Measurements from ENCODE around the gene CDK5.

CDK5 gene

DNA sequence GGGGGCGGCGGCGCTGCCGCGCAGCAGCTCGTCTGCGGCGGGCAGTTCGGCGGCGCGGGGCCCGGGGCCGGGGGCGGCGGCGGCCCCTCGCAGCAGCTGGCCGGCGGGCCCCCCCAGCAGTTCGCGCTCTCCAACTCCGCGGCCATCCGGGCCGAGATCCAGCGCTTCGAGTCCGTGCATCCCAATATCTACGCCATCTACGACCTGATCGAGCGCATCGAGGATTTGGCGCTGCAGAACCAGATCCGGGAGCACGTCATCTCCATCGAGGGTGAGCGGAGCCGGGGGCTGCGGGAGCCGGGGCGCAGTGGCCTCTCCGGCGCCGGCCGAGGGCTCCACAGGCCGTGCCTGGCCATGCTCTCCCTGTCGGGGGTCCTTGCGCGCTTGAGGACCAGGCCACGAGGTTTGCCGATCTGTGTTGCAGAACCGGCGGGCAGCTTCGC is 29.1 kb upstream of the CDK5 start:
- DNase-seq: peak; percentile 44

DNA sequence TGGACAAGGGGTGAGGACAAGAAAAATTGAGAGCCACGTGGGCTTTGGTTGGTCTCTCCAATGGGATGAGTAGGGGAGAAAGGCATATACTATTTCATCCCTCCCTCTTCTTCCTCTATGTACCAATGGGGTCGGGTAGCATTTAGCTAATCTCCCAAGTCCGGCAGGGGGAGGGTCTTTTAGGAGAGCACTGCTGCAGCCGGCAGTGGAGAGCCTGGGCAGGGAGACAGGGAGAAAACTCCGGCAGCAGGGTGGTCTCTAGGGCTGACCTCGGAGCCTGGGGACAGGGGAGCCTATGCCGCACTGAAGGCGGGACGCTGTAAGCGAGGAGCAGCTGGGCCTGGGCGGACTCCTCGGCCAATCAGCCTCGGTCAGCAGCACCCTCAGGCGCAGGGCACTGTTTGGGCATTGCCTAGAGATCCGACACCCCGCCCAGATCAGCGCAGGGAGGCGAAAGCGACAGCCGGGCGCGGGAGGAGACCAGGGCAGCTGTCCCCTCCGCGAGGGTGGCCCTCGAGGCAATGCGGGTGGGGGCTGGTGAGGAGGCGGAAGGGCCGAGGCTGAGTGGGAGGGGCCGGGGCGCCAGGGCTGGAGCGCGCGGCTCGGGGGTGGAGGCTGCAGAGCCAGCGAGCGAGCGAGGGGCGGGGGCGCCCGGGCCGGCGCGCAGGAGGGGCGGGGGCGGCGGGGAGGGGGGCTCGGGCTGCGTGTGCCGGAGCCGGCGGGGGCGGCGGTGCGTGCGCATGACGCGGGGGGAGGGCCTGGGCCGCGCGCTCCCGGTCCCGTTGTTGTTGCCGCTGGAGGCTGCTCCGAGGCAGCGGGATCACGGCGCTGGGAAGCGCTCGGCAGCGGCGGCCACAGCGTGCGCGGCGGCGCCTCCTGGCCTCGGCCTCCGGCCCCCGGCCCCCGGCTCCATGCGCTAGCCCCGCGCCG is 28.3 kb upstream of the CDK5 start, which contains the start of gene AGAP3:
Gene AGAP3 (plus strand): TSS at position 785 of the 930 bp plus-strand sequence. CDS start 267 bp downstream, outside the sequence.
- peak; percentile 72 for DNase-seq

DNA sequence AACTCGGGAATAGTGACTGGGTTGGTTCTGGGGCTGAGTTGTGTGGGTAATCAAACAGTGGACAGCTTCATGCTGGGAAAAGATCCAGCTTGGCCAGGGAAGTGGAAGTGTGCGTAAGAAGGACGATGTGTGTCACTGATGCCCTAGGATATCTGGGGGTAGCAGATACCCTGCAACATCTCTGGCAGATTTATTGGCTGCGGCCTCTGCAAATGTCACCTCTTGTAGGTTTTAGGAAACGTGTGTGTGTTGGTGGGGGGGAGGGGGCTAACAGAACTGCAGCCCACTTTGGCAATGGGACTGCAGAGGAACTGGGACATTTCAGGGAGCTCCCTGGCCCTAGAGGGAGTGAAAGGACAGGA is 27.6 kb upstream of the CDK5 start:
- DNase-seq: no peak

DNA sequence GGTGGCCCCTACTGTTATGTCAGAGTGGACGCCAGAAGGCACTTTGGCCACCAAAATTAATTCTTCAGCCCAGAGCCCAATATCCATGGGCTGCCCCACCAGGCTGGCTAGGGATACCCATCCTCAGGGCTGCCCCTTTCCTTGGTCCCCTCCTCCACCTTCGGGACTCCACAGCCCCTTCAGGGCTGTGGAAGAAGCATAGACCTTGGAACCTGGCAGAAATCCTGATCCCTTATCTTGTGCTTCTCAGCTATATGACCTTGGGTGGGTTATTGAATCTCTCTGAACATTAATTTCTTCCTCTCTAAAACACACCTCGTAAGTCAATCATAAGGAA is 26.1 kb upstream of the CDK5 start:
- DNase-seq: no peak

GRCh38 chr7:151083071-151083823 is 25.6 kb upstream of the CDK5 start, which contains the start of gene TMUB1:
Gene TMUB1 (minus strand): TSS chr7:151083493. CDS start chr7:151082563, 930 bp downstream.
- DNase-seq: peak; percentile 50

DNA sequence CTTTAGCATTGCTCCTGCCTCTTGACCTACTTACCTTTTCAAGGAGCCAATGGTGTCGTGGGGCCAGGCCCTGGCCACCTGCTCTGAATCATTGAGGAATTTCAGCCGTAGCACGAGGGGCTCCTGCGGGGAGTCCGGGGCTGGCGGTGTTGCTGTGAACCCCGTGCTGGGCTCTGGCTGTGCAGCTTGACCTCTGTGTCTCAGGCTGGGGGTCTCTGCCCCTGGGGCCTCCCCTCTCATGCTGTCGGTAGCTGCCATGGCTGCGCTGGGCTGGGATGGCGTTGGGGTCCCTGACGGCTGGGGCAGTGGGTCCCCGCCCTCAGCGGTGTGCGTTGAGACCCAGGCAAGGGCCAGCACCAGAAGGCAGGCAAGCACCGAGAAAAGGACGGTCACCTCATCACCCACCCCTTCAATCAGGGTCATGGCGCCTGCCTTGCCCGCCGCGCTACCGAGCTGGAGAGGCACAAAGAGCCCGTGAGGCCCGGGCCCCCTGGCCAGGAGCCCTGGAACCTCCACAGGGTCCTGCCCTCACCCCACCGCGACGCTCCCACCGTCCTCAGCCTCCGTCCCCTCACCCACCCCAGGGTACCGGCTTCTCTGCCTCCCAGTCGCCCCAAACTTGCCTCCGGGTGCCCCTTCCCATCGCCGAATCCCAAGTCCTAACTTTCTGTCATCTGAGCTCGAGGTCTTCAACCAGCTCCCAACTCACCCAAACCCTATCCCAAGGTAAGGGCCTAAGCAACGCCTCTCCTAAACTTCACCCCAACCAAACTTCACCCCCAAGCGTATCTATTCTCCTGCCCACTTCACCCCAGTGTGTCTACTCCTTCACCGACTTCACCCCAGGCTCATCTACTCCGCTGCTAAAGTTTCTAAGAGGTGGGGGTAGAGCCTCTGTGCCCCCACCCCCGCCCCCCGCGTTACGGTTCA is 24.7 kb upstream of the CDK5 start:
- DNase-seq: peak; percentile 4

GRCh38 chr7:151081170-151082101 is 23.7 kb upstream of the CDK5 start:
- DNase-seq: peak; percentile 30

DNA sequence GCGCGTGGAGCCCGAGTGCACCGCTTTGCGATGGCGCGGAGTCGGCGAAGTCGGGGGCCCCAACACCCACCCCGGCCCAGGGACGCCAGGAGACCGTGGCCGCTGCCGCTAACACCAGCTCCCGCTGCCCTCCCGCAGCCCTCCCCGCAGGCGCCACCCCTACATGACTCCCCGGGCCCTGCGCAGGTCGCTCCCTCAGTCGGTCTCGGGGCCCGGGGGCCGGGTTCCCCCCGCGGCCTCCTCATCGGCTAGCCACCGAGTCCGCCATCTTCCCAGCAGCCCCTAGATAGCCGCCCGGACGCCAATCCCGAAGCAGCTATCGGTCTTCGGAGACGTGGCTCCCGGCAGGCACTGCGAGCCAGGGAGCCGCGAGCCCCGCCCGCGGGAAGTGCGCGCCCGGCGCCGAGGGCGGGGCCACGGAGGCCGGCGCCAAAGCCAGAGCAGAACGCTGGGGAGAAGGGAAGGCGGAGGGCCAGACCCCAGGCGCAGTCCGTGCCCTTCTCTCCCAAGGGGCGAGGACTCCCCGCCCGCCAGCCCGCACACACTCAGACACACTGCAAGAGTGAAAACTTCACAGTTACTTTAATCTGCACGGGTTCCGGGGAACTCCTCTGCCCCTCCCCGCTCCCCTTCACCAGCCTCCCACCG is 22.9 kb upstream of the CDK5 start, which contains the start of gene FASTK:
Gene FASTK (minus strand): TSS at position 288 of the 648 bp plus-strand sequence. CDS start 43 bp downstream, at position 245.
- DNase-seq: peak; percentile 93

DNA sequence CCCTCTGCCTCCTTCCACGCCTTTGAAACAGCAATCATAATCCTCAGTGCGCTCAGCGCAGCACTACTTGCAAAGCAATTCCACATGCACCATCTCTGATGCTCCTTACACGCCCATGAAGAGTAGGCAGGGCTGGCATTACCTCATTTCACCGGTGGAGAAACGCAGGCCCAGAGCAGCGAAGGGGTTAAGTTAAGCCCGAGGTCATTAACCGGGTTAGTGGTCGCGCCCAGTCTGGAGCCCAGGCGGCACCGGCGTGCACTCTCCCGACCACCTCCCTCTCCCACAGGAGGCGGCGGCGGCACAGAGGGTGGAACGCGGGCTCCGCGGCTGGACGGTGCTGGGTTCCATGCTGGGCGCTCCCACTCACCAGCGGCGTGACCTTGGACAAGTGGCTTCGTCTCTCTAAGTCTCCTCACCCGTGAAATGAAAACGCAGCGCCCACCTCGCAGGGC is 22.4 kb upstream of the CDK5 start:
- DNase-seq: no peak

DNA sequence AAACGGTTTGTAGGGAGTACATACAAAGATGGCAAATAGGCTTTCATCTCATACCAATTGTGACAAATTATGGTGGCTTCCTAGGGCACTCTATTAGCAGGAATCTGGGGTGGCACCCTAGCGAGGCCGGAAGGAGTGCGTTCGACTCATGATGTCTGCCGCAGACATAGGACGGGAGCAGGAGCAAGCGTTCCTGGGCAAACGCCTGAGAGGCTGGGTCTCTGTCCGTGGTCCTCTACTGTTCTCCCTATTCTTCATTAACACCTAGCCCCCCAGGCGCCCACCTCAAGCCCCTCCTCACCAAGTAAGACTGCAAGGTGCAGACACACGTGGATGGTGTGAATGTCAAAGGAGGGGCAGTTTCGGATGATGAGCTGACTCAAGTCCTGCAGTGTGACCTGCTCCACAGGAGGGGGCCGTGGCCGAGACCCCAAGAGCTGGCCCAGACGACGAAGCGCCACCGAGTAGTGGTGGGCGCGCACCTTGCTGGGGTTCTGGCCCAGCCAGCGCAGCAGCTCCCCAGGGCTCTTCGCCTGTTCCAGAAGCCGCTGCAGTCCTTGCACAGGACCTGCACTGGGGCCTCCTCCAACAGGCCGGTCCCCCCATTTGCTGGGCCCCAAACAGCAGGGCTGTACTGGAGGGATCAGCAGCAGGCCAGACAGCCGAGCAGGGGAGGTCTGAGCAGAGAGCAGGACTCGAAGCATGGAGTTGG is 21.7 kb upstream of the CDK5 start:
- DNase-seq: no peak

DNA sequence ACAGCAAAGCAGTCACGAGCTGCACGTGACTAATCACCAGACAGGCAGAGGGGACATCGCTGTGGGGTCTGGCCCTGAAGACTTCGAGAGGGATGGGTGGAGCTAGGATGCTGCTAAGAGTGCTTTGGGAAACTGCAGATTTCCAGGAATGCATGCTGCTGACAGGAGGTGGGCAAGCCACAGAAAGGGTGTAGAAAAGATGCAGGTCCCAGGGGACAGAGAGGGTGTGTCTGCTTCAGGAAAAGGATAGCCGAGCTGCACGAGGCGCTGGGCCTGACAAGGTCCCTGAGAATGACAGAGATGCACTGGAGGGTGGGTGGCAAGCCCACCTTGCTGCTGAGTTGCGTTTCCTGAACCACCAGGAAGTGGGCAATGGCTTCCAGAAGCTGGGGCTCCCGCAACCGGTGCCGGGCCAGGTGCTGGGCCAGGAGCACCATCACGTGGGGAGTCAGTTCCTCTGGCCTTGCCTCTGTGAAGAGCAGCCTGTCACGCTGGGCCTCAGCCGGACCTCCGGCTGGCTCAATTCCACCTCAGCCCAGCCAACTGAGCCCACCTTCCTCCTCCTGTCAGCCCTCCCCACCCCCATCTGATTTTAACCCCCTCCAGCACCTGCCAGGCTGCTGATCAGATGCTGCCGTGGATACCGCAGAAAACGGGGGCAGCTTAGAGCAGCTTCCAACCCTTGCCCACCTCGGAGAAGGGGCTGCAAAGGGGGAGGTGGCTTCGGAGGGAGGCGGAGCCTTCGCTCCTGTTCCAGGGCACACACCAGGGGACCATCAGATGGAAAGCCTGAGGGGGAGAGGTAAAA is 20.7 kb upstream of the CDK5 start:
- DNase-seq: no peak

DNA sequence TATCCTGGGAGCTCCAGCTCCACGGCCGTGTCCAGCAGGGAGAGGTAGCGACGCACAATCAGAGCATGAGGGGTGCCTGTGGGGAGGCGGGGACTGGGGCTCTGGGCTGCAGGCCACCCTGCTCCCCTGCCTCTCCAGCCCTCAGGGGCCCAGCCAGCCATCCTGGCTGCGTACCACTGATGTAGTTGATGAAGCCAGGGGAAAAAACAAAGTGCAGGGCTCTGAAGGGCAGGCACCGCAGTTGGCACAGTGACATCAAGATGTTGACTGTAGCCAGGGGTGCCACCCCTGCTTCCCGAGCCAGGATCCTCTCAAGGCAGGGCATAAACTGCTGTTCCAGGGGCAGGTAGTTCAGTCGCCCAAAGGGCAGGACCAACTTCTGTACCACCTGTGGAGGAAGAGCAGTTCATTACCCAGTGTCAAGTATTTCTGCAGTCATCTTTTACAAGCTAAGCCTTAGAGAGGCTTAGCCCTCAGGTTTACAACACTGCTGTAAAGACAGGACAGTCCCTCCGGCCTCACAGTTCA is 20.1 kb upstream of the CDK5 start:
- no peak for DNase-seq

GRCh38 chr7:151076863-151077704 is 19.4 kb upstream of the CDK5 start:
- no peak for DNase-seq

- no peak for DNase-seq
Measured at GRCh38 chr7:151075978-151076426, 18.3 kb upstream of the CDK5 start.

GRCh38 chr7:151075662-151075971 is 17.9 kb upstream of the CDK5 start:
- DNase-seq: no peak

DNA sequence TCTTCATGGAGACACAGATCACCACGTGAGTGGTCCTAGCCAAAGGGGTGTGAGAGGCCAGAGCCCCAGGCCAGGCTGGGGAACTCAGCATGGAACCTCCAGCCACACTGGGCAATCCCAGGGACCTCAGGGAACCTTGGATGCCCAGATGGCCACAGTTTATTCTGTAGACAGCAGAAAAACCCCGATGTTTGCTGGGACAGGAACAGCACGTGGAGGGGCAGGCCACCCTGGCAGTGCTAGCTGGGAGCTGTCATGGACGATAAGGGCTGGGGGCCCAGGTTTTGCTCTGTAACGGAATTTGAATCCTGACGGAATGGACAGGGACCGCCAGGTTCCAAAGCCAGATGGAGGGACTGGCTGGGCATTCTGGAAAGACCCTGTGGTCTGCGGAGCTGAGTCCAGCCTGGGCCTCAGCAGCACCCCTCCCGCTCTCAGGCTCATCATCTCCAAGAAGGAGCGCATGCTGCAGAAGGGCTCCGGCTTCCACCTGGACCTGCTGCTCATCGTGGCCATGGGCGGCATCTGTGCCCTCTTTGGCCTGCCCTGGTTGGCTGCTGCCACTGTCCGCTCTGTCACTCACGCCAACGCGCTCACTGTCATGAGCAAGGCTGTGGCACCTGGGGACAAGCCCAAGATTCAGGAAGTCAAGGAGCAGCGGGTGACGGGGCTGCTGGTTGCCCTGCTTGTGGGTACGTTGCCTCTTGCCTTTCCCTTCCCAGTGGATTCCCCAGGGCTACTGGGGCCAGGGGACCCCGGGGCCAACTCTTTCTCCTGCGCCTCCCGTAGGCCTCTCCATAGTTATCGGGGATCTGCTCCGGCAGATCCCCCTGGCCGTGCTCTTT is 17.3 kb upstream of the CDK5 start:
- DNase-seq: no peak

DNA sequence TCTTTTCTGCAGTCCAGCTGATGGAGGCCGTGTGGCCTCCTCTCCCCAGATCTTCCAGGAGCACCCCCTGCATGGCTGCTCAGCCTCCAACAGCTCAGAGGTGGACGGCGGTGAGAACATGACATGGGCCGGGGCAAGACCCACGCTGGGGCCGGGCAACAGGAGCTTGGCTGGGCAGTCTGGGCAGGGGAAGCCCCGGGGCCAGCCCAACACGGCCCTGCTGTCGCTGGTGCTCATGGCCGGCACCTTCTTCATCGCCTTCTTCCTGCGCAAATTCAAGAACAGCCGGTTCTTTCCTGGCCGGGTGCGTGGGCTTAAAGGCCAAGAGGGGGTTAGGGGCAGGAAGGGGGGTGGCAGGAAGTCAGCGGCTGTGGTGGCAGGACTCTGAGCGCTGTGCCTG is 16.3 kb upstream of the CDK5 start:
- DNase-seq: no peak
